ENCODE data around the gene CCNC.
"Not testable (repeated sequence)": the region's sequence is repeated elsewhere in the genome, so short reads cannot be mapped to it uniquely, and the experiment has no call there.

The CCNC gene

DNA sequence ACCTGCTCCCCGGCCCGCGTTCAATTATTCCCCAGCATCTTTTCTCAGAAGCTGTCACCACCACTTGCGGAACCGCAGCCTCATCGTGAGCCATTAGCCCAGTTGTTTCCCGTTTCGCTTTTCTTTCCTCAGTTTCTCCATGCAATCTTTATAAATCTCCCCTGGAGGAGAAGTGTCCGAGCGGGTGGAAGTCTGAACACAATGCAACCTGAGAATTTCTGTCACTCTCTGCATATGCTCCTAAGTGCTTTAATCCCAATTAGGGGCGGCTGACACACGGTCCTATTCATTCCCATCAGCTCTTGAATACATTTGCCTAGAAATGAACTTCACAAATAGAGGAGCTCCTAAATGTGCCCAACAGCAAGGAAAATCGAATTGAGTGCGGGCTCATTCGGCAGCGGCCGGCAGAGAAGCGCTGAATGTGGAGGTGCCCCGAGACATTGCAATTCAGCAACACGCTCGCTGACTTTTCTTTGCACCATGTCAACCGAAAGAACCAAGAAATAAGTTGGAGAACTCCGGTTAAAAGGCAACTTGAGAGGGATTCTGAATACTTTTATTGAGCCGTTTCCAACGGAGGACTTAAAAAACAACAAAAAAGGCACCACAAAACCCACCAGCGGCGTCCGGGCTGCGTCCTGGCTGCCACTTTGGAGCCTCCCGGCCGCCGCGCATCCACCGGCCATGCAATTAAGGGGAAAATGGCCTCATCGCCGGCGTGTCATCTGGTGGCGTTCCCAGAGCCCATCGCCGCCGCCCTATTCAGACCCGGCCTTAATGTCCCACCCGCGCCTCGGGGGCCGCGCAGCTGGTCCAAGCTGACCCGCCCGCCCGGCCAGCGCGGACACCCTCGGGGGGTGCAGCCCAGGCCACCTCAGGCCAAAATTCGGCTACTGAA lies 34.3 kb upstream of the CCNC start:
- DNase-seq (ENCODE audit: low read depth): no peak

GRCh38 chr6:99594696-99595095 lies 26.2 kb upstream of the CCNC start:
- not testable (repeated sequence) for DNase-seq (ENCODE audit: low read depth)

DNA sequence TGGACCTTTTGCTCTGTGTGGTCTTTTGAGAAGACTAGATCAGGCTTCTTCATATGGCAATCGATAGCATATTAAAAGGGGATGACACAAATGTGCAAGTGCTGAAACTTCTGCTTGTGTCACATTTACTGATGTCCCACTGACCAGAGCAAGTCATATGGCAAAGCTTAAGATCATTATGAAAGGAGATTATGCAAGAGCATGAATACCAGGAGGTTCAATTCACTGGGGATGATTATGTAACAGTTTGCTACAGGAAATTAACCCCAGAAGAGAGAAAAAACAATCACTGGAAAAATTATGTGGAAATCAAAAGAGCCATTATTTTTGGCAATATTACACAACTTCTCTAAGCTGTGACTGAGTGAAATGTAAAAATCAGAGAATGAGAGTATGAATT lies 24.4 kb upstream of the CCNC start:
- peak; percentile 76 for DNase-seq (ENCODE audit: low read depth)

GRCh38 chr6:99591673-99592364 lies 23.4 kb upstream of the CCNC start:
- DNase-seq (ENCODE audit: low read depth): no peak

DNA sequence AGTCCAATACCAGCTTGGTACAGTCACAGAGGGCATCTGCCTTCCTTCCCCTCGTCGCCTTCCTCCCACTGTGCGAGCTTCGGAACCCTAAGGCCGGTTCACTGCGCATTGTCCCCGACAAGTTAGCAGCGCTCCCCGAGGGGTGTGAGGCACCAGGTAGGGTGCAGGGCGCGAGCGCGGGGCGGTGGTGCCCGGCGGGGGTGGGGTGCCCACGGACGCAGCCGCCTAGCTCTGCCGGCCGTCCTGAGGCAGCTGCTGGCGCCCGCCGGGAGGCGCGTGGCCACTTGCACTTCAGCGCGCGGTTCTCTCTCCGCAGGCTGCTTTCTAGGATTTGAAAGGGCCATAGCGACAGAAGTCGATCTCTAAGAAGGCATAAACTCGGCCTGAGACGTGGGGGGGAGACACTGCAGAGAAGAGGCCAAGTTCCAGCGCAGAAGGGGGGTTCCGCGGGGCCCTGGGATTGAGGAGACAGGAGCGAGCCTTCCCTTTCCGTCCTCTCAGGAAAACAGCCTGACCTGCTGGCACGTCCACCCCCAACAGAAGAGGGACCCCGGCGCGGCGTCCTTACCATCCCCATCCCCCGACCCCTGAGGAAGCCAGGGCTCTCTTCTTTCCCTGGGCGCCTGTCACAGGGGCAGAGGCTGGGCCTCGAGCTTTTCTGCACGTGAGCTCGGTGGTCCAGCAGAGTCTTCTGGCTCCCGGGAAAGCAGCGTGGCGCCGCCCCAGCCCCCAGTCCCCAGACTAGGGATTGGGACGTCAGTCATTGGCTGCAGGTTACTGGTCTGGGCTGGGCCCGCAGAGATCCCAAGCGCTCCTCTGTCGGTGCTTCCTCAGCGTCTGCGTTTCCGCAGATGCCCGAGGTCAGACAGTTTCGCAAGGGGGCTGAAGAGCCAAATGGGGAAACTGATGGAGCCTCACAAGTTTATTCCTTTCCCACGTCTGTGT lies 22.5 kb upstream of the CCNC start:
- DNase-seq (ENCODE audit: low read depth): no peak

DNA sequence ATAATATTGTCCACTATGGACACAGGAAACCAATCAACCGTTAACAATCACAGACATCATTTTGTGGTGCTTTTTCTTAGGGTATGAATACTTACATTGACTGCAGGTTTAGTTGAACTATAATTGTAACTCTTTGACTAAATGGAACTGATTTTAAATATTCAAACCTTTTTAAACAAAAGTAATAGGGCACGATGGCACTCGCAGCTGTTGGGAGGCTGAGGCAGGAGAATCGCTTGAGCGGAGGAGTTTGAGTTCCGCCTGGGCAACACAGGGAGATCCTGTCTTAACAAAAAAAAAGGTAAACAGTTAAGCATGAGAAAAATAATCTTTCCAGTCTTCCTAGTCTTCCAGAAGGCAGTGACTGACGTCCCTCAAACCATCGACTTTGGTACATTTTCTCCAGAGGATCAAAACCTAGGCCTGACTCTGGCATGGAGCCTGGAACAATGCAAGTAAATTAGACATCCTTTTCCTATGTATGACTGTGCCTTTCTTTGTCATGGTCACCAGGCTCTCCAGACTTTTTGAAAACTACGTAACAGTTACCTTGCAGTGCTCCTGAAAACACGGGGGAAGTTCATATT lies 21.5 kb upstream of the CCNC start:
- DNase-seq (ENCODE audit: low read depth): no peak

GRCh38 chr6:99589290-99589672 lies 20.8 kb upstream of the CCNC start:
- no peak for DNase-seq (ENCODE audit: low read depth)

GRCh38 chr6:99588618-99589289 lies 20.3 kb upstream of the CCNC start:
- peak; percentile 64 for DNase-seq (ENCODE audit: low read depth)

DNA sequence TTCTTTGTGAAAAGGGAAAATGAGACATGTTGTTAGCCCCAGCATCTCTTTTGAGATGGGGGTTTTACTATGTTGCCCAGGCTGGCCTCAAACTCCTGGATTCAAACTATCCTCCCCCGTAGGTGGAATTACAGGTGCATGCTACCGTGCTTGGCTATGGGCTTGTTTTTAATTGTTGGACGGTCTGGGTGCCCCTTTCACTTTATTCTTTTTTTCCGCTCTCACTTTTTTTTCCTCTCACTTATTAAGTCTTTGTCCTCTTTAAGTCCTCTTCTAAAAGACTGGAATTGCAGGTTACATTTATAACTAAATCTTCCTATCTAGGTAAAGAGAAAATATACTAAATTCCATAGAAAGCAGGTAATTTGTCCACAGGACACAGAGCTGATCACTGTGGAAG lies 19.3 kb upstream of the CCNC start:
- DNase-seq (ENCODE audit: low read depth): no peak

DNA sequence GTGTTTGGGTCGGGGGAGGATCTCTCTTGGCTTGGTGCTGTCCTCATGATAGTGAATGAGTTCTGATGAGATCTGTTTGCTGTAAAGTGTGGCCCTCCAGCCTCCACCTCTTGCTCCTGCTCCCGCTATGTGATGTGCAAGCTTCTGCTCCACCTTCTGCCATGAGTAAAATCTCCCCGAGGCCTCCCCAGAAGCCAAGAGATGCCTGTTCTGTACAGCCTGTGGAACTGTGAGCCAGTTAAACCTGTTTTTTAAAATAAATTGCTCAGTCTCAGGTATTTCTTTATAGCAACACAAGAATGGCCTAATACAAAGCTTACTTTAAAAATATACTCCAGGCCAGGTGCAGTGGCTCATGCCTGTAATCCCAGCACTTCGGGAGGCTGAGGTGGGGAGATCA lies 11.3 kb upstream of the CCNC start:
- DNase-seq (ENCODE audit: low read depth): no peak

DNA sequence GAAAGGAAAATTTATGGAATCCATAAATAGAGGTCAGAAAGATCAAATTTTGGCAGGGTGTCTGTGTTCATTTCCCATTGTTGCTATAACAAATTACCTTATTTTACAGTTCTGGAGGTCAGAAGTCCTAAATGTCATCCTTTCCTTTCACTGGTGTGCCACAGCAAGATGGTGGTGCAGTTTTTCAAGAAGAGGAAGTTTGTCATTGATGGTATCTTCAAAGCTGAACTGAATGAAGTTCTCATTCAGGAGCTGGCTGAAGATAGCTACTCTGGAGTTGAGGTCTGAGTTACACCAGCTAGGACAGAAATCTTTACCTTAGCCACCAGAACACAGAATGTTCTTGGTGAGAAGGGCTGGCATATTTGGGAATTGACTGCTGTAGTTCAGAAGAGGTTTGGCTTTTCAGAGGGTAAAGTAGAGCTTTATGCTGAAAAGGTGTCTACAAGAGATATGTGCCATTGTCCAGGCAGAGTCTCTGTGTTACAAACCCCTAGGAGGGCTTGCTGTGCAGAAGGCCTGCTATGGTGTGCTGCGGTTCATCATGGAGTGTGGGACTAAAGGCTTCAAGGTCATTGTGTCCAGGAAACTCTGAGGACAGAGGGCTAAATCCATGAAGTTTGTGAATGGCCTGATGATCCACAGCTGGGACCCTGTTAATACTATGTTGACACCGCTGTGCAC lies 7.2 kb upstream of the CCNC start:
- DNase-seq (ENCODE audit: low read depth): no peak

GRCh38 chr6:99573980-99574617 lies 5.6 kb upstream of the CCNC start:
- no peak for DNase-seq (ENCODE audit: low read depth)

DNA sequence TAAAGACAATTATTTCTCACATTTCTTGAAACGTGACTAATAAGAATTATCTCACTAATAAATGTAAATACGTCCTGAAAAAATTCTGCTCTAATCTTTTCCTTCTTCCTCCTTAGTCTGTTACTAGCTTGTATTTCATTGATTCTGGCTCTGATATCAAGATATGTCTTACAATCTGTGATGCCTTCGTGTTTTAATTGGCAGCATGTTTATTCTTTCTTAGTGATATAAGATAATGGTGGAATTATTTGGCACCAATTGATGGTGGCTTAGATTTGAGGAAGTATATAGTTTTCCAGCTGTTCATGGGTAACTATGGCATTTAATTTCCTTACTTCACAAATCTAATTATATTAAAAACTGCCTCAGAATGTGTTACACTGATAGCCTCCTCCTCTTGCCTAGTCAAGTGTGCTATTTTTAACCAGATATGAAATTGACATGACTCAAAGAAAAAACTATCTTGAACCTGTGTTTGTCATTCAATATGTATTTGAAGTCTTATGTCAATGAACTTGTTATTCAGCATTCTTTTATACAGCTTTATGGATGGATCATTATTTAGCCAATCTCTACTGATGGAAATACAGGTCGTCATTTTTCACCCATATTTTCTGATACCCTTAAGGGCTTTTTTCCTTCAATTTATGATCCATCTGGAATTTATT lies 5.3 kb downstream of the CCNC start:
- no peak for DNase-seq (ENCODE audit: low read depth)

DNA sequence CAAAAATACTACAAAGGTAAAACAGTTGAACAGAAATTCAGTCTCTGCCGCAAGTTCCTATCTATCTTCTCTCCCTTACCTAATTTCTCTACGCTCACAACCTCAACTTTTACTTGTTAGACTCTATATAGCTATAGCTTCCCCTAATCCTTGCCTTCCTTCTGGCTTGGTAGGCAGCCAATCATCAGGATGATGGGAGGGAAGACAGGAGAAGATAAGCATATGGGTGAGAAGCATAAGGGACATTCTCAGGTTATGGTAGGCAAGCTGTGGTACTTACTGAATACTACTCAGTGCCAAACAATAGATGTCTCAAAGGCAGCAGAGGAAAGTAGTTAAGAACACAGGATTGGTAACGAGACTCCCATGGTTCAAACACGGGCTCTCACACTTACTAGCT lies 7.8 kb downstream of the CCNC start:
- DNase-seq (ENCODE audit: low read depth): no peak

- no peak for DNase-seq (ENCODE audit: low read depth)
Observed at GRCh38 chr6:99559057-99559456, 9.4 kb downstream of the CCNC start.

- no peak for DNase-seq (ENCODE audit: low read depth)
Observed at GRCh38 chr6:99553888-99554287, 14.6 kb downstream of the CCNC start.

DNA sequence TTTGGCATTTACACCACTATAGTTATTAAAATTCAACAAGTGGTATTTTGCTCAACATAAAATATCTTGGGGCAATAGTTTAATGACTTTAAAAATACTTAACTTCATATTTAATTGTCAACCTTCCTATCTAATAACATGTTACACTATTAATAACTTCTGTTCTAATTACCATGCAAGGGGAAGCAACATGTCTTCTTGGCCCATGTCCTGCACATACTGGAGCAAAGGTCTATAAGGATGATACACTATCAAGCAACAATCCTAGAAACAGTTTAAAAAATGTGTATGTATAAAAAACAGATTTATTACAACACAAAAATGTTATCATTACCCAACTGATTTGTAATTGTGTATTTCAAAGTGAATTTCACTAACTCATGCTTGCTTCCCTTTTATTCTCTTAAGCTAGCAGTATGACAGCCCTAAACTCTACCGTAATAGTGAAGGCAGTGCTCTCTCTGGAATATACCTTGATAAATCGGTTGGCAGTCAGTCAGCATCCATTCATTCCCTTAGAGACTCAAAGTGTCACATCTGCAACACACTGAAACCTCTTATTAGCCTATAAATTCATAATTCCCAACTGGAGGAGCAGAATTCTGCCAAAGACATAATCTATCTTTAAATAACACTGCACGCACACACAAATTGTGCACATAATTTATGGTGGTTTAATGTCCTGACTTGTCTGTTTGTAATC lies 18.3 kb downstream of the CCNC start:
- DNase-seq (ENCODE audit: low read depth): no peak

- DNase-seq (ENCODE audit: low read depth): no peak
Observed at GRCh38 chr6:99548706-99549105, 19.8 kb downstream of the CCNC start.

DNA sequence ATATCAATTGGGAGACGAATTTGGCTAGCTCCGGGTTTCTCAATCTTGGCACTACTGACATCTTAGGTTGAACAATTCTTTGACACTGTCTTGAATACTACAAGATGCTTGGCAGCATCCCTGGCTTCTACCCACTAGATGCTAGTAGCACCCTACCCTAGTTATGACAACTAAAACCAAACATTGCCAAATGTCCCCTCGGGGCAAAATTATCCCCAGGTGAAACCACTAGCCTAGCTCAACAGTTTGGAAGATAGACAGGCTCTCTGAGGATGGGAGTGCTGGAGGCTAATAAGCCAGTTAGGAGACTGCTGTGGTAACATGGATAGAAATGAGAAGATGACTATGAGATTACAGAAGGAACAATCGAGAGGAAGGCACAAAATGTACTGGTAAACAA lies 20.9 kb downstream of the CCNC start:
- DNase-seq (ENCODE audit: low read depth): no peak

Measured in fibroblast of gingiva (primary cell).